AG09319 (cell line): Measurements from ENCODE around the gene UBE2J2.

Source experiments
- DNase-seq: peaks from one replicate; pipeline ENCODE4 v3.0.0-alpha.2; 2010; ENCODE audit warnings: low read depth; ENCODE audit errors: extremely low read depth
- TF ChIP-seq, protein P1 (sequence below): IDR thresholded peaks from 2 replicates; pipeline ENCODE4 v1.5.1; 2011; ENCODE audit warnings: low read depth, mild to moderate bottlenecking, inconsistent platforms, low read length, moderate library complexity

Gene UBE2J2

DNA sequence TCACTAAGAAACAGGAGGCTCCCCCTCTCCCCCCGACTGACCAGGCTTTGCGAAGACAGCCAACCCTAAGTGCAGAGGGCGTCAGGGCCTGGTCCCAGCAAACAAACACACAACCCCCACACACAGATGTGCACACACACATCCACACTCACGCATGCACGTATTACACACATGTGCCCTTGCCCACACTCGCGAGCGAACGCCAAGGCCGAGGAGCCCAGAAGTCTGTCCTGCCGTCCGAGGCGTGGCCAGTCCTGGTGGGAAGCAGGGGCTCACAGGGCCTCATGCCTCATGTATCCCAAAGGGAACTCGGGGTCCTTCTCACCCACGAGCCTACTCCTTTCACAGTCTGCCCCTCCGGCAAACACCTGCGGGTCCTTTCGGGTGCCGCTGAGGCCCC, 43.9 kb downstream of the UBE2J2 start:
- TF ChIP-seq, protein P1, sequence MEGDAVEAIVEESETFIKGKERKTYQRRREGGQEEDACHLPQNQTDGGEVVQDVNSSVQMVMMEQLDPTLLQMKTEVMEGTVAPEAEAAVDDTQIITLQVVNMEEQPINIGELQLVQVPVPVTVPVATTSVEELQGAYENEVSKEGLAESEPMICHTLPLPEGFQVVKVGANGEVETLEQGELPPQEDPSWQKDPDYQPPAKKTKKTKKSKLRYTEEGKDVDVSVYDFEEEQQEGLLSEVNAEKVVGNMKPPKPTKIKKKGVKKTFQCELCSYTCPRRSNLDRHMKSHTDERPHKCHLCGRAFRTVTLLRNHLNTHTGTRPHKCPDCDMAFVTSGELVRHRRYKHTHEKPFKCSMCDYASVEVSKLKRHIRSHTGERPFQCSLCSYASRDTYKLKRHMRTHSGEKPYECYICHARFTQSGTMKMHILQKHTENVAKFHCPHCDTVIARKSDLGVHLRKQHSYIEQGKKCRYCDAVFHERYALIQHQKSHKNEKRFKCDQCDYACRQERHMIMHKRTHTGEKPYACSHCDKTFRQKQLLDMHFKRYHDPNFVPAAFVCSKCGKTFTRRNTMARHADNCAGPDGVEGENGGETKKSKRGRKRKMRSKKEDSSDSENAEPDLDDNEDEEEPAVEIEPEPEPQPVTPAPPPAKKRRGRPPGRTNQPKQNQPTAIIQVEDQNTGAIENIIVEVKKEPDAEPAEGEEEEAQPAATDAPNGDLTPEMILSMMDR, result no peak
- no peak for DNase-seq

DNA sequence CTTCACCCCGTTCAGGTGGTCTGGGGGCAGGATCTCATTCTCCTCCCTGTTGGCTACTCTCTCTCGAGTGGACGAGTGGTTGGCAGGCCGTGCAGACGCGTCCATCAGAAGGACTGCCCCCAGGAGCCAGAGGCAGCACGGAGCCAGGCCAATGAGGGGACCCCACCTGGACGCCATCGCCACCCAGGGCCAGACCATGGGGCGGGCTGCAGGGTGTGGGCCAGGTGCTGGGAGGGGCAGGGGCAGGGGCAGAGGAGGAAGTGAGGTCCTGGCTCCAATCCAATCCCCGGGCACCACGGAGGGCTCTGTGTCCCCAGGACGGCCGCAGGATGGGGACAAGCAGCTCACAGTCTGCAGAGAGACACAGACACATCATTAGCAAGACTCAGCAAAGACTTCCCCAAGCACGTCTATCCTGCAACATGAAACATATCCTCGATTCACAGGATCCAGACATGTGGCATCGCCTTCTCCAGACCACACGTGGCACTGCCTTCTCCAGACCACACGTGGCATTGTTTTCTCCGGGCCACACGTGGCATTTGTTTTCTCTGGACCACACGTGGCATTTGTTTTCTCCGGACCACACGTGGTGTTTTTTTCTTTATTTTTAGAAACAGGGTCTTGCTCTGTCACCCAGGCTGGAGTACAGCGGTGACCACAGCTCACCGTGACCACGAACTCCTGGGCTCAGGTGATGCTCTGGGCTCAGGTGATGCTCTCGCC, 44.9 kb downstream of the UBE2J2 start:
- TF ChIP-seq, protein P1, result no peak
- DNase-seq, result no peak

DNA sequence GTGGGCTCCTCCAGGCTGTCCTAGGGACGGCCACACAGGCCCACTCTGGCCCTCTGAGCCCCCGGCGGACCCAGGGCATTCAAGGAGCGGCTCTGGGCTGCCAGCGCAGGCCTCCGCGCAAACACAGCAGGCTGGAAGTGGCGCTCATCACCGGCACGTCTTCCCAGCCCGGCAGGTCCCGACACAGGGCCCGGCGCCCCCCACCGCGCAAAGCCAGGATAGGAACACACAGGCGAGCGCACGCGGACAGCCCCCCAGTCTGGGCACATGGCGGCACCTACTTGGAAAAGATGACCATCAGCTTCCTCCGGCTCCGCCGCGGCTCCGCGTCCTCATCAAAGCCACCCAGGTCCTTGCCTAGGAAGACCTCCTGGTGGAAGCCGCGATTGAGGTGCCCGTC, 45.5 kb downstream of the UBE2J2 start:
- TF ChIP-seq, protein P1, result no peak
- no peak for DNase-seq

DNA sequence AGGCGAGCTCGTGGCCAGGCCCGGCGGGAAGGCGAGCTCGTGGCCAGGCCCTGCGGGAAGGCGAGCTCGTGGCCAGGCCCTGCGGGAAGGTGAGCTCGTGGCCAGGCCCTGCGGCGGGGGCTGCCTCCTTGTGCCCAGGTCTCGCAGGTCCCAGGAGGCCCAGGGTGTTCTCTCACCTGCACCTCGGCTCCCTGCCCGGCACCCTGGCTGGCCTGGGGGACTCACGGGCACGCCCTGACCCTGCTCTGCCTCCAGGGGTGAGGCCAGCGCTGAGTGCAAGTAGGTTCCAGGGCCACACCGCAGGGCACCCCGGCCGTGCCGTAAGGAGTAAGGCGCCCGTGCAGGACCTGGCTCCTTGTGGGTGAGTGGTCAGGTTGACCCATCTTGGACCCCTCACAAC, 46.3 kb downstream of the UBE2J2 start:
- TF ChIP-seq, protein P1, result no peak
- DNase-seq, result no peak

DNA sequence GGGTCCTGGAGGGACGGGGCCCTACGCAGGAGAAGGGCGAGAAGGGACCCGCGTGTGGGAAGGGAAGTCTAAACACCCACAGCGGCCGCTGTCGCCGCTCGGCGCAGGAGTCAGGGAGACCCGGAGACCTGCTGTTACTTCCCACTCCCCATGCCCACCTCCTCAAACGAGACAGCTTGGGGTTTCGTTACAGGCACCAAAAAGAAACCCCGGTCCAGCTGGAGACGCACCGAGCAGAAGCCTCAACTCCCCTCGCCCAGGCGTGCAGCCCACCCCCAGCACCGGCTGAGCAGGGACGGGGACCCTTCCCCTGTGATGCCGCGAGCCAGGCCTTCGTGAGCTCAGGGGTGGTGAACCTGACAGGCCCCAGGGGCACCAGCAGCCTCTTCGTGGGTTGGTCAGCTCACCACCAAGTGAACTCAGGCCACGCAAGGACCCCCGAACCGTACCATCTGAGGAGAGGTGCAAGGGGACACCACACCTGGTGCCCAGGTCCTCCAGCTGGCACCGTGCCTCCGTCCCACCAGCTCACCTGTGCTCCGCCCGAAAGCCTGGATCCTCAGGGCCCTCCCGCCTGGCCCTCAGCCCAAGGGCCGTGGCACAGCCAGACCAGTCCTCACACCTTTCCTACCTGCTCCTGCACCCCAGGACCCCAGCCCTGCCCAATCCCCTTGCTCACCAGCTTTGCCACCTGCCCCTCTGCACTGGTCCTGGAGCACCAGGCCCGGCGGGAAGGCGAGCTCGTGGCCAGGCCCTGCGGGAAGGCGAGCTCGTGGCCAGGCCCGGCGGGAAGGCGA, 46.9 kb downstream of the UBE2J2 start:
- no peak for DNase-seq
- TF ChIP-seq, protein P1, result no peak

DNA sequence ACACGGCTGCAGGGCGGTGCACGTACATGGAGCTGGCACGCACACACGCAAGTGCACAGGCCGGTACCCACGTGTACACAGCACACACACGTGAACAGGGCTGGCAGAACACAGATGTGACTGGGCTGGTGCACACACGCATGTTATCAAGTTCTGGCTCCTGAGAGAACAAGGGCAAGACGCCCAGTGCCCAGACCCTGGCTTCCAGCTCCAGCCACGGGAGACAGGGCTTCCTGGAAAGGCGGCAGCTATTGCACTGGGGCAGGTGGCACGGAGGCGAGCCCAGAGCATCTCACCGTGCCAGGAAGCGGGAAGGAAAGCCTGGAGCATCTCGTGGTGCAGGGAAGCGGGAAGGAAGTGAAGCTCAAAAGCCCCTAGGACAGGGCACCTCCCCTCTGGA, 47.7 kb downstream of the UBE2J2 start:
- no peak for DNase-seq
- TF ChIP-seq, protein P1, result no peak

DNA sequence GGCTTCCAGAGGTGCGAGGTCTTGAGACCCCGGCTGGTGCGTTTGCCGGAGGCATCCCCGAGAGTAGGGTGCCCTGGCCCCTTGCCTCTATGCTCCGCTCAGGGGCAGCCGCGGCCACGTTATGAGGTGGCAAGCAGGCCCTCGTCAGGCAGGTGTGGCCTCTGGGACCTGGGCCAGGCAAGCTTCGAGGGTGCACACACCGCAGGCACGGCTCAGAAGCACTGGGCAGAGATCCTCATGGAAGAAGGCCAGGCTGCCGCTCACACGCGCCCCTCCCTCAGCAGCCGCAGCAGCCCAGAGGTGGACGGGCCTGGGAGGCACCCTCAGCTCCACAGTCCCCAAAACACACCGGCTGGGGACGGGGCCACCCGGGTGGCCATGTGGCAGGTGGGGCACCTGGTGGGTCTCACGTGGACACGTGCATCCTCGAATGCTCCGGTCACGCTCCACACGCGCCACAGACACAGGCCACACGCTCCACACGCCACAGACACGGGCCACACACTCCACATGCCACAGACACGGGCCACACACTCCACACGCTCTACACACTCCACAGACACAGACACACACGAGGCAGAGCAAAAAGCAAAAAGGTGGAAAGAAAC, 48.3 kb downstream of the UBE2J2 start:
- TF ChIP-seq, protein P1, result no peak
- DNase-seq, result no peak
